Adipocyte (in vitro differentiated cells): ENCODE results near the gene CIDEB.

Source experiments
- DNase-seq: peaks from one replicate; pipeline ENCODE4 v3.0.0-alpha.2; 2015; ENCODE audit warnings: low read depth
- H3K27me3 ChIP-seq: replicated peaks from 2 replicates; pipeline ENCODE4 v1.7.0; 2013; ENCODE audit warnings: mild to moderate bottlenecking, low read length, moderate library complexity; ENCODE audit not compliant: control insufficient read depth, insufficient read depth
- H3K36me3 ChIP-seq: 2 replicates; pipeline ENCODE4 v1.7.0; 2013; ENCODE audit warnings: low read length, mild to moderate bottlenecking, moderate library complexity; ENCODE audit not compliant: control insufficient read depth, insufficient read depth, severe bottlenecking
- H3K4me1 ChIP-seq: 2 replicates; pipeline ENCODE4 v1.7.0; 2013; ENCODE audit warnings: mild to moderate bottlenecking, low read length, moderate library complexity; ENCODE audit not compliant: control insufficient read depth, insufficient read depth
- H3K4me3 ChIP-seq: 2 replicates; pipeline ENCODE4 v1.7.0; 2013; ENCODE audit warnings: mild to moderate bottlenecking, low read length, moderate library complexity
- H3K9ac ChIP-seq: 2 replicates; pipeline ENCODE4 v1.7.0; 2013; ENCODE audit warnings: mild to moderate bottlenecking, low read length, moderate library complexity
- H3K9me3 ChIP-seq: 2 replicates; pipeline ENCODE4 v1.7.0; 2013; ENCODE audit warnings: mild to moderate bottlenecking, low read length, moderate library complexity; ENCODE audit not compliant: control insufficient read depth

Gene CIDEB

GRCh38 chr14:24271134-24271833, 36.5 kb downstream of the CIDEB start, which contains the start of gene RABGGTA:
Gene RABGGTA, minus strand, starts transcription at chr14:24271597. Its CDS starts 482 bp downstream, at chr14:24271115.
- H3K9me3 ChIP-seq = no peaks in the 10 kb centered on the region
- H3K27me3 ChIP-seq = no peaks in the 10 kb centered on the region
- peak within 1 kb of the TSS; percentile 97 for H3K4me3 ChIP-seq
- peaks cover 33% of the 10 kb centered on the region for H3K36me3 ChIP-seq
- peak; percentile 95 for DNase-seq
- peaks cover 22% of the 10 kb centered on the region for H3K4me1 ChIP-seq
- H3K9ac ChIP-seq = peak within 1 kb of the TSS; percentile 99

- Histone ChIP-seq H3K9me3 (no peaks in the 10 kb centered on the region), H3K36me3 (peaks cover 38% of the 10 kb centered on the region), H3K4me1 (peaks cover 22% of the 10 kb centered on the region), H3K9ac (peak overlapping the region; percentile 99), H3K4me3 (peak overlapping the region; percentile 97), H3K27me3 (no peaks in the 10 kb centered on the region)
- DNase-seq = no peak
Observed at GRCh38 chr14:24270537-24271133, 37.1 kb downstream of the CIDEB start.

- Histone ChIP-seq H3K9ac (no peak overlapping the region), H3K27me3 (no peaks in the 10 kb centered on the region), H3K36me3 (peaks cover 44% of the 10 kb centered on the region), H3K9me3 (no peaks in the 10 kb centered on the region), H3K4me3 (no peak overlapping the region), H3K4me1 (peaks cover 22% of the 10 kb centered on the region)
- DNase-seq = no peak
Observed at GRCh38 chr14:24269910-24270536, 37.8 kb downstream of the CIDEB start.

DNA sequence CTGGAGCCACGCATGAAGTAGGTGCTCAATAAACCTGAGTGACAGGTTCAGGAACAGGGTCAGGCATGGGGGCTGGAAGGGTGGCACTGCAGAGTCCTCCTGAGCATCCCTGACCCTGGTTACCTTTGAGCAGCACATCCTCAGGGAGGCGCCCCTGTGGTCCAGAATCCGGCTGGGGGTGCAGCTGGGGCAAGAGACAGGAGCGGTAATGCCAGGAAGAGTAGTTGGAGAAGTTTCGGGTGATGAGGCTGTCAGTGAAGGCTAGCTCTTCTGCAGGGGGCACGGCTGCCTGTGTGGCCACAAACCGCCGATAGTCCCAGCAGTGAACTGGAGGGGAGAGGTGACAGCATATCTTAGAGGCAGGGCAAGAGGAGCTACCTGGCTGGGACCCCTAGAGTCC, 38.4 kb downstream of the CIDEB start:
- Histone ChIP-seq H3K27me3 (no peaks in the 10 kb centered on the region), H3K9ac (no peak overlapping the region), H3K9me3 (no peaks in the 10 kb centered on the region), H3K4me1 (peaks cover 21% of the 10 kb centered on the region), H3K4me3 (no peak overlapping the region), H3K36me3 (peaks cover 44% of the 10 kb centered on the region)
- DNase-seq = no peak

DNA sequence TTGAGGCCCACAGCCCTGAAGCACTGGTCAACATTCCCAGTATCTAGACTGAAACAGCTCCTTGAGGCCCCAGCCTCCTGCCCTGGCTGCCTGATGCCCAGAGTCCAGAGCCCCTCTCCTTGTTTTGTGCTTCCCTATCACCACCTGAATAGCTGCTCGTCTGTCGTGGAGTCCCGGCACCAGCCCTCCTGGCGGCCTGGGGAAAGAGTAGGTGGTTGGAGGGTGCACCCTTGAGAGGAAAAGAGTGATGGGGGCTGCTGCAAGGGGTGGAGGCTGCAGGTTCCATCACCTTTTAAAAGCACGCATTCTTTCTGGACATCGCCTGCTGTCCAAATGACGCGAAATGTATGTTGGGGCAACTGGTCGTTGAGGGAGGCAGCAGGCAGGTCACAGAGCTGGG, 39.6 kb downstream of the CIDEB start:
- no peak overlapping the region for H3K9ac ChIP-seq
- no peaks in the 10 kb centered on the region for H3K9me3 ChIP-seq
- H3K4me3 ChIP-seq = no peak overlapping the region
- no peak for DNase-seq
- peaks cover 44% of the 10 kb centered on the region for H3K36me3 ChIP-seq
- H3K4me1 ChIP-seq = peaks cover 10% of the 10 kb centered on the region
- H3K27me3 ChIP-seq = no peaks in the 10 kb centered on the region

DNA sequence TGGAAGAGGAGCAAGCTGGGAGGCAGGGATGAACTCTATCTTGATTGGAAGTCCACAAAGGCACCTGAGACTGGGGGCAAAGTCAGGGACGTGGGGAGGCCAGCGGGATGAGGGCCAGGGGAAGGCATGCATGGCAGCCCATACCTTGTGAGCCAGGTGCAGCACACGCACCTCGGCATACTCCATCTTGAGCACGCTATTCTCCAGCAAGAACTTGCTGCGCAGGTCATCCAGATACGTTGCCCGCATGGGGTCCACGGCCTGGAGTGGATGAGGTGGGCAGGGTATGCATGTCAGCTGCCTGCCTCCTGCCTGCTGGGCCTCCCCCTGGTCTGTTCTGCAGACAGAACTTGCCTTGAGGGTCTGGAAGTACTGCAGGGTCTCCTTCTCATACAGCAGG, 40.3 kb downstream of the CIDEB start:
- peaks cover 44% of the 10 kb centered on the region for H3K36me3 ChIP-seq
- no peak overlapping the region for H3K4me3 ChIP-seq
- H3K9me3 ChIP-seq = no peaks in the 10 kb centered on the region
- no peaks in the 10 kb centered on the region for H3K27me3 ChIP-seq
- peaks cover 10% of the 10 kb centered on the region for H3K4me1 ChIP-seq
- no peak for DNase-seq
- no peak overlapping the region for H3K9ac ChIP-seq

DNA sequence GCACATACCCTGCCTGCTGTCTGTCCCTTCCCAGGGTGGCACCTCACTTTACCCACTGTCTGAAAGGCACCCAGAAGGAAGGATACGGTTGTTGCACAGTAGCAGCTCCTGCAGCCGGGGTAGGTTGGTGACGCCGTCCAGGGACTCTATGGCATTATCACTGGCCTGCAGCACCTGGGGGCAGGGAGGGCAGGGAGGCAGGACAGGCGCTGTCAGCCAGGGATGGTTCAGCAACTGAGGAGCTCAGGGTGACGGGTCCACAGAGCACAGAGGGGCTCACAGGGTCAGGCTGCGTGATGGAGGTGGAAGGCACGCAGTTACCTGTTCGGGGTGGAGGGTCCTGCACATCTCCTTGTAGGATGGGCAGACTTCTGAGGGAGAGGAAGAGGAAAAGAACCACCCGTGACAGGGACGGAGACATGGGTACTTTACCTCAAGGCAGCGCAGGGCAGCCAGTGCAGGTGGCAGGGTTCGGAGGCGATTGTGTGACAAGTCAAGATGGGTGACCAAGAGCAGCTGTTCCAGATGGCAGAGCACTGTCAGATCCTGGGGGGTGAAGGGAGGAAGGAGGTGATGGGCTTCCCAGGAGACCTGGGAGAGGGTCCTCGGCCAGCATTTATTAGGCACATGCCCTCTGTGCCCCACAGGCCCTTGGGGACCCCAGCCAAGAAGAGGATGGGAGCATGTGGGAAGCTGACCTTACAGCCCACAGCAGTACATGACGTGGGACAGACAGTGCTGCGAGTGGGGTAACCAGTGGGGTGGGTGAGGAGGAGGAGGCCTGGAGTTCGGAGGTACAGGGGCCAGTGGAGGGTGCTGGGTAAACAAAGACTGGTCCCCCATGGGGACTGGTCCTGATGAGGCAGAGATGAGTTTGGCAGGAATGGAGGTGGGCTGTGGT, 41.2 kb downstream of the CIDEB start:
- no peak overlapping the region for H3K9ac ChIP-seq
- H3K4me1 ChIP-seq = peaks cover 5% of the 10 kb centered on the region
- H3K4me3 ChIP-seq = no peak overlapping the region
- no peak for DNase-seq
- peaks cover 44% of the 10 kb centered on the region for H3K36me3 ChIP-seq
- H3K9me3 ChIP-seq = no peaks in the 10 kb centered on the region
- no peaks in the 10 kb centered on the region for H3K27me3 ChIP-seq

GRCh38 chr14:24264298-24264697, 43.5 kb downstream of the CIDEB start:
- peaks cover 3% of the 10 kb centered on the region for H3K4me1 ChIP-seq
- DNase-seq = no peak
- H3K9ac ChIP-seq = no peak overlapping the region
- H3K36me3 ChIP-seq = peaks cover 38% of the 10 kb centered on the region
- H3K9me3 ChIP-seq = no peaks in the 10 kb centered on the region
- no peak overlapping the region for H3K4me3 ChIP-seq
- H3K27me3 ChIP-seq = no peaks in the 10 kb centered on the region

- Histone ChIP-seq H3K36me3 (peaks cover 34% of the 10 kb centered on the region), H3K4me1 (peaks cover 8% of the 10 kb centered on the region), H3K27me3 (no peaks in the 10 kb centered on the region), H3K9ac (no peak overlapping the region), H3K9me3 (no peaks in the 10 kb centered on the region), H3K4me3 (no peak overlapping the region)
- no peak for DNase-seq
Observed at GRCh38 chr14:24263848-24264247, 43.9 kb downstream of the CIDEB start.

DNA sequence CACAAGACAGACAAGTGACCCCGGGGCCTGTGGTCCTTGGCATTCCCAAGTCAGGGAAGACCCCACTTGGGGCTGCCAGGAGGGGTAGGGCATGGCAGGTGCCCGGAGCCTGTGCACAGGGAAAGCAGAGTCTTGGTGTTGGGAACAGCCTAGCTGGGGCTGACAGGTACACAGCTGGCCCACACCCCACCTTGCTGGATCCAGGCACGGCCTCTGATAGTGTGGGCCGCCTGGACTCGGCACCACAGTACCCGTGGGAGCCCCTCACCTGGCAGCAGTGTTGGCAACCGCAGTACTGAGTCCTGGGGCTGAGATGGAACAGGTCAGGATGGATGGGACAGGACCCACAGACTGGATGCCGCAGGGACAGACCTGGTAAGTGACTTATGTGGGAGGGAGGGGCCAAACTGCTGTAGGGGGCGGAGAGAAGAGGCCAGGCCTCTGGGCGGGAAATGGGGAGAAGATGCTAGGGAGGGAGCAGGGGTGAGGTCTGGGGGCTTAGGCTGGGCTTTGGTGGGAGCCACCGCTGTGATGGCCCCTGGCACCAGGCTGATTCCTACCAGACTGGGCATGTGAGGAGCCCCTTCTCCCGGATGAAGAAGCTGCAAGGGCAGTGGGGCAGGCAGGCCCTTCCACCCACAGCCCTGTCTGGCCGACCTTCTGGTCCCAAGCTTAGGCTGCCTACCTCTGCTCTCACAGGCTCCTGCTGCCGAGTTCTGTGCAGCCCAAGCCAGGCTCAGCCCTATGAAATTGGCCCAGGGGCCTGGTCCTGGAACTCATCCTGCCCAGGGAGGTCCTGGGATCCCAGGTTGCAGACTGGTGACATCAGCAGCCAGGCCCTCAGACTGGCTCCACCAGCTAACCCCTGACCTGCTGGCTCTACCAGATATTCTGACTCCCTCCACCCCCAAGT, 44.7 kb downstream of the CIDEB start, which contains the start of gene TGM1:
Gene TGM1 (minus strand): TSS at position 357 of the 913 bp plus-strand sequence. CDS start 825 bp downstream, outside the sequence.
- Histone ChIP-seq H3K27me3 (no peaks in the 10 kb centered on the region), H3K36me3 (peaks cover 28% of the 10 kb centered on the region), H3K9ac (no peak within 1 kb of the TSS), H3K4me1 (peaks cover 10% of the 10 kb centered on the region), H3K4me3 (no peak within 1 kb of the TSS), H3K9me3 (no peaks in the 10 kb centered on the region)
- DNase-seq = no peak
